GM18861 (cell line): Measurements from ENCODE around the gene NPS.

Experiments used
- ATAC-seq: cut with Tn5 transposase; IDR thresholded peaks from one replicate; pipeline ENCODE4 v1.9.1; 2021; ENCODE audit not compliant: unreplicated experiment

The NPS gene, protein sequence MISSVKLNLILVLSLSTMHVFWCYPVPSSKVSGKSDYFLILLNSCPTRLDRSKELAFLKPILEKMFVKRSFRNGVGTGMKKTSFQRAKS

DNA sequence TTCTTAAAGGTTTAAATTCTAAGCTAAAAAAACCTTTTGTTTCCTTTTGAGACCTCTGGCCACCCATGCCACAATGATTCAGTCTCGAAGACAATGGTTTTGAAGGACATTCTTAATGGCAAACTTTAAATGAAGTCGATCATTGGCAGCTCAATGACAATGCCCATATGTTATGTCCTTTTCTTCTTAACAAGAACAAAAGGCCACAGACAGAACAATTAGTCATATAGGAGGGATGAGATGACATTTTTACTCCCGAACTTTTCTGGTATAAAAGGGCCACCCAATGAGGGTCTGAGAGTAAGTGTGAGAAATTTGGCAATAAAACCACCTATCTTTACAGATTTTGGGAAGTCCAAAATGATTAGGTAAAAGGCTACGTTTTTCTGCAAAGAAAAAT is at the start of gene NPS:
TSS of gene NPS (plus strand) at position 301 of the 400 bp plus-strand sequence. CDS start at position 361, 60 bp downstream.
- no peak for ATAC-seq

DNA sequence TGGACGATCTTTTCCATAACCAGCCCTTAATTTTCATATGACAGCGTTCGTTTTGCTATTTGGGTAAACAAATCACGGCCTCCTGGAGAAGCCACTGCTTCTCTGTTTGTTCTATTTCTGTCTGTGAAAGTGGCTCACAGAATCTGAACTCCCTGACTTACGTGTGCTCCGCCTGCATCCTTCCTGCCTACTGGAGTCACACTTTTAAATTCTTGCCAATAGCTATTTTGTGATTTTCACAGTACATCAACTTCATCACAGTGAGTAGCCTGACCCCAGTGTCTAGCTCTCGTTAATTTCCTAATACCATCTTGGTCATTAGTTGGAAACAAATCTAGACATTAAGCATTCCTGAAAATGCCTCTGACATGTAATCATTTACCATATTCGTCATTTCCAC is 49.0 kb upstream of the NPS start:
- no peak for ATAC-seq

DNA sequence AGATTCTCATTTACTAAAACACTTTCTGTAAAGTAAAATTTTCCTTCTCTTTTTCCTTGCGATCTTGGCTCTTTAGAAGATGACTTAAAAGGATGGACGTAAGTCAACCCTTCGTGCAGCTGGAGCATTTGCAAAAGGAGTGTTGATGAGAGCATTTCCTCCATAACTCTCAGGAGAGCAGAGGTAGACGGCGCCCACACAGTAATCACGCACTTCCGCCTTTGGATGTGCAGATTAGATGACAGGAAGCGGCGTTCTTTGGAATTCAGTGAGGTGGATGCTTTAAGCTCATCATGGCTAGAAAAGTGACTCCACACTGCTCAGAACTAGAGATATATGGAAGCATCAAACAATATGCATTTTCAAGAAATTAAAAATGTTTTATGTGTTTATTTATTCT is 43.0 kb upstream of the NPS start:
- ATAC-seq, result no peak

DNA sequence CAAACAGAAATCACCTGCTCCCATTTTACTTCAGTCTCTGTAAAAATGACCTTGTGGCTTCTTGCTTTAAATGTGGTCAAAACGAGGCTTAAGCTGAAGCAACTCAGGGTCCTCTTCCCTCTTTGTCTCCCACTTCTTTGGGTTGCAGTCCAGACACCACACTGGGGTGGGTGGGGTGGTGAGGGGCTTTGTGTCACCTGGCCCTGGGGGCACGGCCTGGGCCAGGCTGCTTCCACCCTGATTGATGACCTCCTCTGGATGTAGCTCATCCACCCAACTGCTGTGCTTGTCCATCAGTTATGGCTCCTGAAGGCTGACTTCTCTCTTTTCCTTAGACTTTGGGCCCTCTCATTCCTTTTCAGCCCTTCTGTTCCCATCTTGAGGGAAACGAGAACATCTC is 26.8 kb upstream of the NPS start:
- ATAC-seq, result no peak

DNA sequence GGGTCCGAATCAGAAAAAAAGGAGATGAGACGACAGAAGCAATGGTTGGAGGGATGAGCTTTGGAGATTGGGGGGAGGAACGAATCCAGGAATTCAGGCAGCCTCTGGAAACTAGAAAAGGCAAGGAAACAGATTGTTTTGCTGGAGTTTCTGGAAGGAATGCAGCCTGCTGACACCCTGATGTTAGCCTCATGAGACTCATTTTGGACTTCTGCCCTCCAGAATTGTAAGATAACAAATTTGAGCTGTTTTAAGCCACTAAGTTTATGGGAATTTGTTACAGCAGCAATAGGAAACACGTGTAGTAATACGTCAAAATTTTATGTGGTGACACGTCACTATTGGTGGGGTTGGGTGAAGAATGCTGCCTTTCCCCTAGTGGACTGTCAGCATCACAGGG is 25.6 kb upstream of the NPS start:
- no peak for ATAC-seq

DNA sequence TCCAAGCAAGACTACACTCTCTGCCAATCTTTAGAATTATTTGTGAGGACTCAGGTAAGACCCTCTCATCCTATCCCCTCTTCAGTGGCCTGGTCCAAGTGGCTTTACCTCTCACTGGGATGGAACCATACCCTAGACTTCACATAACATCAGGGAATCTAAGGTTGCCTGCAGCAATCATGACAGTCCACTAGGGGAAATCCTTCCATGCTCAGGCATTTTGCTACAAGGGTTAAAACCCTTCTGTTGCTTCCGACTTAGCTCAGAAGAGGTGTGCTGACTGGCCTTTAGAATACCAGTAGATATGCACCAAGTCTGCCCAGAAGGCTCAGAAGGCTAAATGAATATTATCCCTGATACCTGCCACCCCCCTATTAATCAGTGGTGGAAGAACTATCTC is 24.9 kb upstream of the NPS start:
- no peak for ATAC-seq

DNA sequence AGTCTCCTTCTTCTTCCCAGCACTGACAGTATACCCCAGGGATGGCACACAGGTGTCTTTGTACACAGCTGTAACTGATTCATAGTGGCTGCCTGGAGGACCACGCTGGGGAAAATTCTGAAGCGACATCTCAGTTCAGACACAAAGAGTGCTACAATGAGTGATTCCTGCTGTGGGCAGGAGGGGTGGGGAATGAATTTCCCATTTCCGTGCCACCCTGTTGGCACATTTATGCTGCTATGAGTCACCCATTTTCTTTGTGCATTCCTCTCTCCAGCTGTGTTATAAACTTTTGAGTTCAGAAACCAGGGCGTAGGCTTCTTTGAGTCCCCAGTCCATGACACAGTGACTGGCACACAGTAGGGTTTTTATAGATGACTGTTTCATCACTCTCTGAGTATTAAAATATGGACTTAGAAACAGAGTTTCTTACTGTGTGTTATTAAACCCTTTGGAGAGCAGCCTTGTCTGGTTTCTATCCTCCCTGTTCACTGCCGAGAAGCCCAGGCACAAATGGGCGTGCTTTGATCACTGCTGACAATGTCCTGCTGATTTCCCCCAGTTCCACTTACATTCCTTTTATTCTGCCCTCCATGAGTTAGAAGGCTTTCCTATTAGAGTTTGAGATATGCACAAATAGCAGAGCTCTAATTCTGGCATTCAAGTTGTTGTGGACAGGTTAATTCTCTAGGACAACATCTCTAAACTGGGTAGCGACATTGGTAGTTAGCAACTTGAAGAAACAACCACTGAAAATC is 24.0 kb upstream of the NPS start:
- no peak for ATAC-seq

DNA sequence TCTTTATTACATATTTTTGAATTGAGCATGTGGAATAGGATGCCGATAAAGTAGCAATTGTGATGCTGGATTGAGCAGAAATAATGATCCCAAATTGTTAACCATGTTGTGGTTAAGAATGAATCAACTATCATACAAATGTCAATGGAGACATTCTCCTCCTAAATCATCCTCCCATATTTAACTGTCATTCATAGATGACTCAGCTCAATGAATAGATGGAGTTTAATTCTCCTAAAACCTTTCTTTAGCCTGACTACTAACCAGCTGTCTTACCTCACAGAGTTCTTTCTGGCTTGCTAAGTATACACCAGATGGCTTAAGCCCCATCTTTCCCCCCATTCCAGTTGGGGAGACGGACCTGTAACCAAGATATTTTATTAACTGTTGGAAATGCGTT is 23.4 kb upstream of the NPS start:
- no peak for ATAC-seq

DNA sequence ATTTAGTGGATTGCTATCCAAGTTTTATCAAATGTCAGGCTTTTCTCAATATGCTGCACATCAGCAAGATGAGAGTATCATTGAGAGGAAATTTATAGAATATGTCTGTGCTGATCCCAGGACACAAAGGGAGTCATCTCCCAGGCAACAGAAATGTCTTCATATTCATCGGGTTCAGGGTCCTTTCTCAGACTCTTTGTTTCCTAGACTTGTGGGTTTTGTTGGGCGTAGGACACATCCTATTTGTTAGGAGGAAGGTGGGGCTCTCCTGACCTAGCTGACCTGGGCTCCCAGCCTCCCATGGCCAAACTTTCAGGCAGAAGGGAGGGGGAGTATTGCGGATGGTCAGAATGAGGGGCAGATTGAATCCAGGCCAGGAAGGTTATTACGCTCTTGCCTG is 22.9 kb upstream of the NPS start:
- no peak for ATAC-seq

DNA sequence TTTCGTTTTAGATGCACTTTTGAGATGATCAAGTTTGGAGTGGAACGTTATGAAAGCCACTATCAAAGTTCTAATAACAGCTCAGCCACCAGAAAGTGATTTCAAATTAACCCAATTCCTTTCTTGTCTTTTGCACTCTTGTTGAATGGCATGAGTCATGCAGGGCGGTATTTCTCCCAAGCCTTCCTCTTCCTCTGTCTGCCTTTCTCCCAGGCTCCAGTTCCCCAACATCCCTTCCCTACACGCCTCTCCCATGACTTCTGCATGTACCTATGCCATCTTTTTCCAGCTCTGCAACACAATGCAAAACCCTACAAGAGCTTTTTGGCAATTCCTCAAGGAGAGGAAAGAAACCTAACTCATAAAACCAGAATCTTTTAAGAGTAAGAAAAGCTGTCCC is 21.8 kb upstream of the NPS start:
- no peak for ATAC-seq

DNA sequence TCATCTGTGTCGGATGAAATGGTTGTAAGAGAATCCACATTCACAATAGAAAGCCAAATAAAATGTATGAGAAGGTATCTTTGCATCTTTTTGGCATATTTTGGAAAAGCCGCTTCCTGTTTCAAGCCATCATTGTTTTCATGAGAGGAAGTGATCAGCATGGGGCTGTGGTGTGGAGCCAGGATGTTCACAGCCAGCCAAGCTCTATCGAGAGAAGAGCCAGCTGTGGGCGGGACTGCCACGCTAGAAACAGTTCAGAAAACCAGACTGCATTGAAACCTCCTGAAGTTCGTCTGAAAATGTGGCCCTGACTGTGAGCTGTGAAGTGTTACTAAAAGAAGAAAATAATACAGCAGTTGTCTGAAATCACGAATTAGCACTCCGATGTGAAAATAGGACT is 21.2 kb upstream of the NPS start:
- no peak for ATAC-seq

DNA sequence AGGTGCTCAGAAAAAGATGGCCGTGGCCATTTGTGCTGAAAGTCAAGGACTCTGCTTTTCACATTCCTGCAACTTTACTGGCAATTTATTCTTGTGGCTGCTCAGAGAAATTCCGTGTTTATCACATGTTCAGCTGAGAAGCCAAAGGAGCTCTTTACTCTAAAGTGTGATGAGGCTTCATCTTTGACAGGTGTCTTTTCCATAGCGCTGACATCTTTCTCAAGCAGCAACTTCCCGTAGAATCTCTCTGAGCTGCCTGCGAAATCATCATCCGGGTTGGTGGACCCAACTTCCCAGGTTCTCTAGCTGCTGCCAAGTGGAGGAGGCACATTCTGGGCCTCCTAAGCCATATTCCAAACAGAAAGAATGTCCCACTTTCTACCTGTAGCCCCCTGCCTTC is 16.9 kb upstream of the NPS start:
- ATAC-seq, result no peak

DNA sequence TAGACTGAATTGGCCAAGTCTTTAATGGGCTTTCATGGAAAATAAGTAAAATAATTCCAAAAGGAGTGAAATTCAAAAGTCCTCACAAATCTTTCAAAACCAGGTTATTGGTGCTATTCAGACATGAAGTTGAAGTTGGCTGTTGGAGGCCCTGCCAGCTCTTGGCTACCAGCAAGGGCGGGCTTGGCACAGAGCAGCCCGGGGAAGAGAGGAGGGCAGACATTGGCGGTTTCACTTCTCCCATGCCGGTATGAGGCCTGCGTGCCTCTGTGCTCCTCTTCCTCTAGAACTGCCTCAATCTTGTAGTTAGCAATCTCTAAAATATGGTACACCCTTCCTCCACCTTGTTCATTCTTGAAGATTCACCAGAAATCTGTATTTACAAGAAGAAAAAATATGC is 16.4 kb upstream of the NPS start:
- ATAC-seq, result no peak

DNA sequence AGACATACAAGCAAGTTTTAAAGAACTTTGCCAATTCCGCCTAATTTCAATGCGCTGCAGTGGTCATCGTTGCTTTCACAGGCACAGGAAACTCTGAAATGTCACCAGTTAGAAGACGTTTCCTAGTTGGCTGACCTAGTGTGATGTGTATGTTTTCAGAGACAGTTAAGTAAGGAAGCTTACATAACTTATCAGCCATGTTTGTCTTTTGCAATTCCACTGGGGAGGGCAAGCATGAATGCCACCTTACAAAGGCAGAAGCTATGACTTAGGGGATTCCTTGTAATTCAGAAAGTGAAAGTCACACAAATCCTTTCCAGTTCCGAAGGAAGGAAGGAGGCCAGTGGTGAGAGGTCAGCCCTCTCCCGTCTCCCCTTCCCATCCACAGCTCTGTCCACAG is 15.0 kb upstream of the NPS start:
- ATAC-seq, result no peak

DNA sequence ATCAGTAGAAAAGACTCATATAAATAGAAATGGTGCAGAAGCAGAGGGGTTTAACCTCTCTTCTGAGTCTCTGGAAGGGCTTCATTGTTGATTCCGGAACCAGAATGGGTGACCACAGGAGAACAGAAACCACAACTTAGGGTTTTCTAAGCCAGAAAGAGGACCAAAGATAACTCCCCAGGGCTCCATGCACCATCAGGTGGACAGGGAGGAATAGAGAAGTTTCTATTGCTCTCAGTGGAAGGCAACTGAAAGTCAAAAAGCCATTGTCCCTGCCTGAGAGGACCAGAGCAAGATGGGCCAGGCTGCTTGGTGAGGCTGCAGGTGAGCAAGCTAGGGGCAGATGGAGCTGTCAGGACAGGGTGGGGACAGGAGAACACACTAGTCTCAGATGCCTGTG is 14.6 kb upstream of the NPS start:
- no peak for ATAC-seq

DNA sequence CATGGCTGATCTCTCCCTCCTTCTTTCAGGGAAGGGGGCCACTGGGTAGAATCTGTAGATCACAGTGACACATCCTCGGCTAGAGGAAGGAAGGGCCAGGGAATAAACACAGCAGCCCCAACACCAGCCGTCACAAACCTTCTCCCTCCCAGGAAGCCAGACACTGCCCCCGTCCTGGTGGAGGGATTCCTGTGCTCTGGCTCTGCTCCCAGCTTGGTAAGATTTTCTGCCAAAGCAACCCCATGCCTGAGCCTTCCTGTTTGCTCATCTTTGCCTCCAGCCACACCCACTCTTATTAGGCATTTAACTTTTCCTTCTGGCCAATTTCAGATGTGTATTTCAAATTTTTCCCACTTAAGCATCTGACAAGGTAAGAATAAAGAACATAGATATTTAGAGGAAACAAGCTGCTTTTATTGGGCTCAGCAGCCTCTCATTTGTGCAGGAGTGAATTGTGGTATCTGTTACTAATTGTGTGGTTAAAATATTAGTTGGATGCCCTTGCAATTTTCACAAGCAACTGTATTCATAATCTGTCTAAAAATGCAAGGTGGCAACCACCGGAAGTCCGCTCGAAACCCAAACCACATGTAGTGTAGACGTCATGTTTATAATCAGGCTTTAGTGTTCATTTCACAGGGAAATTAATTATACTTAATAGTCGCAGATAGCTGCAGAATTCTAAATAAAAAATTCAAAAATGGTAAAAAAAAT is 13.2 kb upstream of the NPS start:
- no peak for ATAC-seq

DNA sequence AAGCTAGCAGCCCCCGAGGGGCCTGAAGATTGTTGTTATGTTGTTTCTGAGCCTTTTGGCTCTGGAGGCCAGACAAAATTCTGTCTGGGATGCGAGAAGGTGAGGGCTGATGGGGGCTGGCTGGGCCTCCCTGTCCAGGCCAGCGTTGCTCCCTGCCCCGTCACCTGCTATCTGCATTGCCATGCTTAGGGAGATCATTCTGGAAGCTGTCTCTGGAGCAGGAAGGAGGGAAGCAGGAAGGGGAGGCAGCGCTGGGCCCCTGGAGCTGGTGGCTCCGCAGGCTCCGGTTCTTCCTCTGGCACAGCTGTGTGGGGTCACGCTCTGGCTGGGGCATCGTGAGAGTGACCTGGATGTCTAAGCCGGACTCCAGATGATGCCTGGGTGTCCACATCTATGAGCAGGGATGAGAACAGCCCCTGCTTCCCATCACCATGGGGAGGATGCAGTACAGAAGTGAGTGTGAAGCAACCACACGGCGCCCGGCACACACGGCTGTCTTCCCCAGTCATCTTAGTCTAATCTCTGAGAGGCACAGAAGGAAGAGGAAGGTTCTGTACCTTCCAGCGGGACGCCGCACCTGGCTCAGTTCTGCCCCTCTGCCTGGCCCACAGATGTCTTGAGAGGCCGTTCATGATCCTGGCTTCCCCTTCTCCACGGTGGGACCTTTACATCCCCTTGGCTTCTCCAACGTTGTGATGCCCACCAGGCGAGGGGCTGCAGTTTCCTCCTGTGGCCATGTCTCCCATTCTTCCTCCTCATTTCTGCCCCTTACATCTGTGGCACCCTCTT is 11.9 kb upstream of the NPS start:
- no peak for ATAC-seq

DNA sequence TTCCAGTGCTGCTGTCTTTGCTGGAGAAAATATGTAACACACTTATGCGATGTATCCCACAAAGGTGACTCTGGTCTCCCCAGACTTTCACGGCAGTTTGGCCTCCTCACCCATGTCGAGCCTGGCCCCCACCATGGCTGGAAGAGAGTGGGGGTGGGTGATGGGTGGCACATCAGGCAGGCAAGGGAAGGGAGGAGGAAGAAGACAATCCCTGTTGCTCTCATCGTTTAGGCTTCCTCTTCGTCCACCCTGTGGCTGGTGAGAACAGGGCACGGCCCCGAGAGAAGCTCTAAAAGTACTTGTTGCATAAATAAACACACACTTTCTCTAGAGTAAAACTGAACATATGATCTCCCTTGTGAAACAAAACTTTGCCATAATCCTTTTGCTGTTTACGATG is 11.2 kb upstream of the NPS start:
- no peak for ATAC-seq

DNA sequence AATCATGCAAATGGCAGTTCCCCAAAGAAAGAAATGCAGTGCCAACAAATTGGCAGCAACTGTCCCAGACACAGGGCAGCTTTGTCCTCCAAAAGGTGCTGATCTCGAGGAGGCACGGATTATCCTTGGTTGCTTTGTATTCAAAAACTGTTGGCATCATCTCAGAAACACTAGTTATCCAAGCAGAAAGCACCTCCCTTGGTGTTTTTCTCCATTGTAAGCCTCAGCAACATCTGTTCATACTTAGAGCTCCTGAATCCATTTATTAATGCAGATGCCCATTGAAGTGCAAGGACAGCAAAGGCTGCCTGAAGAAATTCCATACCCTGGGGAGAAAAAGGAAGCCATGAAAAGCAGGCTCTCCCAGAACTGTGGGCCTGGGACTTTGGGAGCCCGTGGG is 1.1 kb upstream of the NPS start:
- no peak for ATAC-seq

DNA sequence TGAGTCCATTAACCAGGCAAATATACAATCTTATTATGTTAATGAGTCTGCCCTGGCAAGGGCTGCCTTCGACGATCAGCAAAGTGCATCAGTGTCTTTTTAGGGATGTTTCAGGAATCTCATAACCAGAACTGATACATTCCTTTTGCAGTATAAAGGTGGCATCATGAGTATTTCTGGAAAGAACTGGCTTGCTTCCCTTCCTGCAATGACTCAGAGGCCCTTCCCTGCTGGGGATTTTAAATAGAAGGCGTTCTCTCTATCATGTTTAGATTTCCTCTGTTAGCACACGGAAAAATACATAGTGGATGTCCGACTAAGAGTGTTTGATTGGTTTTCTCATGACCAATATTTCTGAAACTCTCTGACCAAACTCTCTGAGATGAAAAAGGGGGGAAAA is 1.8 kb downstream of the NPS start:
- no peak for ATAC-seq

DNA sequence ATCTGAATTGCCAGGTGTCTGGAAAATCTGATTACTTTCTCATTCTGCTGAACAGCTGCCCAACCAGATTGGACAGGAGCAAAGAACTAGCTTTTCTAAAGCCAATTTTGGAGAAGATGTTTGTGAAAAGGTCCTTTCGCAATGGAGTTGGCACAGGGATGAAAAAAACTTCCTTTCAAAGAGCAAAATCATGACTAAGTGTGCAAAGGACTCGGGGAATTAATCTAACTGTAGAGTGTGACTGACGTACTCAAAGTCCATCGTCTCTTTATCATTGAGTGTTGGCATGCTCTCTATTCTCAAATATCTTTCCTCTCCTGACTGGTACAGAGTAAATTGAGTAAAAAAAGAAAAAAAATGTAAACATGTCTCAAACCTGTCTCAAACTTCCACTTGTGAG is 3.3 kb downstream of the NPS start:
- ATAC-seq, result no peak

DNA sequence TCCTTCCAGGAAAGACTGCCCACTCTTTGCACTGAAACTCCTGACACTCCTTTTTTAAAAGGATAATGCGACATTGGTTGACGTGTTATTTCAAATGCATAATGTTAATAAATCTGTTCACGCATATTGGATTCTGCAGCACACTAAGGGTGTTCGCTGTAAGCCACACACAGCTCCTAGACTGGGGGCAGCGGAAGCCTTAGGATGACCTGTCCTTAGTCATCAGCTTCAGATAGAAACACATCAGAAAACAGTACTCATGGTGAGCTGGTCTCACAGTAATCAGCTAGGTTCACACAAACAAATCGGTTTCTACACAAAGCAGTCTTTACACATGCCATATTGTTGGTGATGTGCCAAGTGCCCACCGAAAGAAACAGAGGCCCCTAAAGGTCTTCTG is 4.3 kb downstream of the NPS start:
- no peak for ATAC-seq
